Measurements from ENCODE around the gene VPS11. TPM values are rescaled to one million over a fixed set of nuclear protein-coding genes. Genes with fewer than 3 reads are reported as not detected.
A peak's percentile ranks its signal among the peaks of the same experiment; 100 is the strongest.

VPS11 gene
- total RNA-seq, 1 donor from 2014 or later, result 45.6 TPM

- no peak for DNase-seq
- Histone ChIP-seq H3K27me3 (ENCODE audit: low read depth) (no peaks in the 10 kb centered on the region), H3K9me3 (no peaks in the 10 kb centered on the region), H3K4me3 (no peak overlapping the region), H3K4me1 (peaks cover 13% of the 10 kb centered on the region), H3K36me3 (peaks cover 72% of the 10 kb centered on the region), H3K27ac (no peak overlapping the region)
- no peak for TF ChIP-seq CTCF (IDR thresholded peaks at IDR 0.05)
- ATAC-seq, result no peak
- intact Hi-C loops (cut with DNase I), result no loop called here
Measured at GRCh38 chr11:119114351-119114750, 46.7 kb downstream of the VPS11 start.

DNA sequence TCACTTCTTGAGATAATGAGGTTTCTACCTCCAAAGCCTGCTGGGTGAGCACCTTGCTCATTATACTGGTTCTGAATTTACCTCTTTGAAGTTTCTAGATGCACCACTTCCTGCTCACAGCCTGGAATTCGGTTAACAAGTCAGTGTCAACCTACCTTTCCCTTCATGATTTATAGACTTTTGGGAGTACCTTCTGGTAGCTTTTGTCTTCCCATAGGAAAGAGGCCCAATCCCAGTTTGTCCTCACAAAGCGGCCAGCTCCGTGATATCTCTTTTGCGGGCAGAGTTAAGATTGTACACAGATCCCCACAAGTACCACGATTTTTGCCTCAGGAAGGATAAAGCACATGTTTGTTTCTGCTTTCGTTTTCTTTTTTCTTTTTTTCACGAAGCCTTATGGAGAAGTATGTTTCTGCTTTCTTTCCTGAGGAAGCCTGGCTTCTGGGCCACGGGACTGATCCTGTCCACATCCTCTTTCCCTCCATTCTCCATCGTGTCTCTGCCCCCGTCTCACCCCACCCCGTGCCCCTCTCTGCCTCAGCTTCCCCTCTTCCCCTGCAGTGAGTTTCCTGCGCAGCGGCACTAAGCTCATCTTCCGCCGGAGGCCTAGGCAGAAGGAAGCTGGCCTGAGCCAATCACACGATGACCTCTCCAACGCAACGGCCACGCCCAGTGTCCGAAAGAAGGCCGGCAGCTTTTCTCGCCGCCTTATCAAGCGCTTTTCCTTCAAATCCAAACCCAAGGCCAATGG is 48.0 kb downstream of the VPS11 start:
- TF ChIP-seq CTCF (IDR thresholded peaks at IDR 0.05), result no peak
- peak; percentile 85 for DNase-seq
- H3K27ac ChIP-seq, result peak overlapping the region; percentile 68
- H3K4me1 ChIP-seq, result peaks cover 4% of the 10 kb centered on the region
- H3K9me3 ChIP-seq, result no peaks in the 10 kb centered on the region
- no peaks in the 10 kb centered on the region for H3K27me3 ChIP-seq (ENCODE audit: low read depth)
- intact Hi-C loops (cut with DNase I), result no loop called here
- peaks cover 63% of the 10 kb centered on the region for H3K36me3 ChIP-seq
- peak overlapping the region; percentile 23 for H3K4me3 ChIP-seq
- ATAC-seq, result peak; percentile 59 to 79

DNA sequence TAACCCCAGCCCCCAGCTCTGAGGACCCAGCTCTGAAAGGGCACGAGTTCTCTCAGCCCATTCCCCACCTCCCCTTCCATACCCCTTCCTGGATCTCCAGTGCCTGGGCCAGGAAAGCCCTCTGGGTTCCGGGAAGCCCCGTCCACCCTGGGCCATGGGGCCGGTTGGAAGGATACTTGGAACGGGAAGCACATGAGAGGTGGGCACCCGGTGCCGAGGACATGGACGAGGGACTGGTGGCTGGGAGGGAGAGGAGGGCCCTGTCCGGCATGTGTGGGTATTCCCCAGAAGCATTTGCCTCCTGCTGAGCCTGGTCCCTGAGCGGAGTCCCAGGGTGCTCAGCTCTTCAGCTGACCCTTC is 48.6 kb downstream of the VPS11 start:
- no peak for TF ChIP-seq CTCF (IDR thresholded peaks at IDR 0.05)
- intact Hi-C loops (cut with DNase I), result no loop called here
- no peak for DNase-seq
- Histone ChIP-seq H3K27me3 (ENCODE audit: low read depth) (no peaks in the 10 kb centered on the region), H3K36me3 (peaks cover 57% of the 10 kb centered on the region), H3K9me3 (no peaks in the 10 kb centered on the region), H3K4me3 (peak overlapping the region; percentile 23), H3K27ac (peak overlapping the region; percentile 68), H3K4me1 (peaks cover 6% of the 10 kb centered on the region)
- ATAC-seq, result no peak

- DNase-seq, result no peak
- H3K36me3 ChIP-seq, result peaks cover 53% of the 10 kb centered on the region
- TF ChIP-seq CTCF (IDR thresholded peaks at IDR 0.05), result no peak
Measured at GRCh38 chr11:119116601-119117000, 49.0 kb downstream of the VPS11 start.

DNA sequence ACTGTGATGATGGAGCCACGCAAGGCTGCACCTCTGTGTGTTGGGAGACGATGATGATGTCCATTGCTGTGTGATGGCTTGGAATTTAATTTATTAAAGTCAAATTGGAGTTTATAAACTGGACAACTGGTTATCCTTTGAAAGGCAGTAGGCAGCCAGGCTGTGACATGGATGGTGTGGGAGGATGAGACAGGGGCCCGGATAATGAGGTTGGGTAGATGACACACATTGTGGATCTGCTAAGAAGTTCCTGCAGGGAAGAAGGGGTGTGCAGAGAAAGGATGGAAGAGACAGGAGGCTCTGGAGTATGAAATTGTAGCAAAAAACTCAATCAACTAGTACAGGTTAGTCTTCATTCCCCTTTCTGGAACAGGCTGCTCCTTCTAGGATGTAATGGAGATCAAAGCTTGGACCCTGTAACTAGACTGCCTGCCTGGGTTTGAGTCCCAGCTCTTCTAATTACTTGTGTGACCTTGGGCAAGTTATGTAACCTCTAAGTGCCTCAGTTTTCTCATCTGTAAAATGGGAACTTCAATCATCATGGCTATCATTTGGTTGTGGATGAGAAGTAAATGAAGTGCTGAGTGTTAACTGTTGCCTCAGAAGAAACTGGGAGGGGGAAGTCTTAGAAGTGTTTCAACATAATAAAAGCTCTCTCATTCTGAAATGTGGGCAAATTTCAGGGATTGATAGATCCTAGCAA is 49.5 kb downstream of the VPS11 start:
- H3K27me3 ChIP-seq (ENCODE audit: low read depth), result no peaks in the 10 kb centered on the region
- ATAC-seq (no peak), DNase-seq (no peak)
- TF ChIP-seq CTCF (IDR thresholded peaks at IDR 0.05), result no peak
- no peaks in the 10 kb centered on the region for H3K9me3 ChIP-seq
- no peak overlapping the region for H3K4me3 ChIP-seq
- H3K4me1 ChIP-seq, result peaks cover 8% of the 10 kb centered on the region
- peaks cover 48% of the 10 kb centered on the region for H3K36me3 ChIP-seq
- intact Hi-C loops (cut with DNase I), result no loop called here
- H3K27ac ChIP-seq, result no peak overlapping the region

More at GRCh38 chr11:119116601-119117000, 49.0 kb downstream of the VPS11 start:
- no peaks in the 10 kb centered on the region for H3K9me3 ChIP-seq
- peak overlapping the region; percentile 23 for H3K4me3 ChIP-seq
- H3K27ac ChIP-seq, result peak overlapping the region; percentile 68
- intact Hi-C loops (cut with DNase I), result no loop called here
- peaks cover 6% of the 10 kb centered on the region for H3K4me1 ChIP-seq
- no peaks in the 10 kb centered on the region for H3K27me3 ChIP-seq (ENCODE audit: low read depth)
- ATAC-seq, result no peak

Data from lower lobe of right lung (tissue), 2 donors.